GM23338 (cell line): Measurements from ENCODE around the gene FAM13A. TPM values are rescaled to one million over a fixed set of nuclear protein-coding genes. Genes with fewer than 3 reads are reported as not detected.

Source experiments
- ATAC-seq: fragments of 200-7000 bp; cut with Tn5 transposase; 3 replicates; pipeline ENCODE4 v1.9.1; 2020
- DNase-seq: peaks from one replicate; pipeline ENCODE4 v3.0.0-alpha.2; 2015; ENCODE audit warnings: low spot score
- H2AFZ ChIP-seq: fragments of 200-600 bp; sonication (generic); 2 replicates; pipeline ENCODE4 v1.8.0; 2016; ENCODE audit warnings: antibody characterized with exemption, mild to moderate bottlenecking, moderate library complexity
- H3F3A ChIP-seq: fragments of 200-600 bp; sonication (generic); replicated peaks from 2 replicates; pipeline ENCODE4 v1.8.0; 2017; ENCODE audit warnings: antibody characterized with exemption, mixed run types, low read depth
- H3K27ac ChIP-seq: fragments of 200-600 bp; sonication (generic); 2 replicates; pipeline ENCODE4 v1.6.1; 2016; ENCODE audit warnings: low read depth
- H3K27me3 ChIP-seq: fragments of 200-600 bp; sonication (generic); 2 replicates; pipeline ENCODE4 v1.8.0; 2016; ENCODE audit warnings: mild to moderate bottlenecking, mixed run types, moderate library complexity; ENCODE audit not compliant: insufficient read depth
- H3K36me3 ChIP-seq: fragments of 200-600 bp; sonication (generic); 2 replicates; pipeline ENCODE4 v1.8.0; 2016; ENCODE audit warnings: mild to moderate bottlenecking; ENCODE audit not compliant: insufficient read depth
- H3K4me1 ChIP-seq: fragments of 200-600 bp; sonication (generic); 2 replicates; pipeline ENCODE4 v1.8.0; 2016; ENCODE audit warnings: mild to moderate bottlenecking, moderate library complexity; ENCODE audit not compliant: insufficient read depth
- H3K4me2 ChIP-seq: fragments of 200-600 bp; sonication (generic); 2 replicates; pipeline ENCODE4 v1.7.1; 2017; ENCODE audit warnings: mixed run types
- H3K4me3 ChIP-seq: fragments of 200-600 bp; sonication (generic); 2 replicates; pipeline ENCODE4 v1.6.1; 2016; ENCODE audit warnings: mixed run types
- H3K79me2 ChIP-seq: fragments of 200-600 bp; sonication (generic); replicated peaks from 2 replicates; pipeline ENCODE4 v1.8.0; 2017; ENCODE audit warnings: mild to moderate bottlenecking; ENCODE audit not compliant: insufficient read depth
- H3K9me2 ChIP-seq: fragments of 200-600 bp; sonication (generic); 2 replicates; pipeline ENCODE4 v1.8.0; 2017; ENCODE audit not compliant: insufficient read depth
- H4K20me1 ChIP-seq: fragments of 200-600 bp; sonication (generic); replicated peaks from 2 replicates; pipeline ENCODE4 v1.8.0; 2017; ENCODE audit warnings: mild to moderate bottlenecking; ENCODE audit not compliant: insufficient read depth
- H3K27ac Mint-ChIP-seq: 2 replicates; pipeline ENCODE4 v1.8.0; 2020; ENCODE audit warnings: inconsistent platforms, mild to moderate bottlenecking, moderate library complexity, mixed read lengths
- H3K27me3 Mint-ChIP-seq: 3 replicates; pipeline ENCODE4 v1.8.0; 2022; ENCODE audit warnings: low read depth, mild to moderate bottlenecking, moderate library complexity, mixed read lengths, inconsistent platforms; ENCODE audit not compliant: insufficient read depth, poor library complexity
- H3K36me3 Mint-ChIP-seq: 3 replicates; pipeline ENCODE4 v1.8.0; 2021; ENCODE audit warnings: low read depth, mild to moderate bottlenecking, inconsistent platforms, moderate library complexity, mixed read lengths
- H3K4me1 Mint-ChIP-seq: 3 replicates; pipeline ENCODE4 v1.8.0; 2020; ENCODE audit warnings: mild to moderate bottlenecking, inconsistent platforms, mixed read lengths
- H3K4me3 Mint-ChIP-seq: 3 replicates; pipeline ENCODE4 v1.8.0; 2021; ENCODE audit warnings: moderate library complexity, mild to moderate bottlenecking, inconsistent platforms, mixed read lengths
- H3K9me3 Mint-ChIP-seq: 3 replicates; pipeline ENCODE4 v1.8.0; 2020; ENCODE audit warnings: moderate library complexity, mild to moderate bottlenecking, inconsistent platforms, mixed read lengths
- CREB1 ChIP-seq: fragments of 250-450 bp; sonication (Bioruptor Pico); IDR thresholded peaks from 2 replicates; pipeline ENCODE4 v1.5.0; 2020; ENCODE audit warnings: low read depth, mild to moderate bottlenecking, moderate library complexity
- CTCF ChIP-seq, 2 experiments: fragments of 200-600 bp in 1 of 2; sonication (generic) in 1 of 2; conservative IDR thresholded peaks; 2 replicates each; pipeline versions ENCODE4 v1.5.1 to v1.6.1; 2016 to 2017; ENCODE audit warnings: antibody characterized with exemption in 2 of 2, low read depth in 2 of 2, mild to moderate bottlenecking in 2 of 2, moderate library complexity in 1 of 2
- ETS1 ChIP-seq: IDR thresholded peaks from 2 replicates; pipeline ENCODE4 v1.6.1; 2016; ENCODE audit warnings: antibody characterized with exemption
- EZH2 ChIP-seq: fragments of 200-600 bp; sonication (generic); IDR thresholded peaks from one replicate; pipeline ENCODE4 v1.8.0; 2017; ENCODE audit warnings: antibody characterized with exemption, mild to moderate bottlenecking, low read depth; ENCODE audit not compliant: unreplicated experiment
- EZH2phosphoT487 ChIP-seq: fragments of 200-600 bp; sonication (generic); IDR thresholded peaks from one replicate; pipeline ENCODE4 v1.8.1; 2018; ENCODE audit warnings: antibody characterized with exemption; ENCODE audit not compliant: unreplicated experiment
- JUNB ChIP-seq: IDR thresholded peaks from one replicate; pipeline ENCODE4 v1.6.1; 2016; ENCODE audit warnings: antibody characterized with exemption; ENCODE audit not compliant: unreplicated experiment
- NANOG ChIP-seq: IDR thresholded peaks from 2 replicates; pipeline ENCODE4 v1.6.1; 2016; ENCODE audit warnings: antibody characterized with exemption, borderline replicate concordance
- POLR2AphosphoS5 ChIP-seq: IDR thresholded peaks from 2 replicates; pipeline ENCODE4 v1.6.1; 2016; ENCODE audit warnings: antibody characterized with exemption, low read depth
- REST ChIP-seq: IDR thresholded peaks from one replicate; pipeline ENCODE4 v1.6.1; 2018; ENCODE audit warnings: antibody characterized with exemption; ENCODE audit not compliant: unreplicated experiment
- STAT1 ChIP-seq: IDR thresholded peaks from one replicate; pipeline ENCODE4 v1.6.1; 2016; ENCODE audit warnings: antibody characterized with exemption; ENCODE audit not compliant: unreplicated experiment
- ZNF114 ChIP-seq: fragments of 250-450 bp; sonication (Bioruptor Pico); IDR thresholded peaks from 2 replicates; pipeline ENCODE4 v1.5.0; 2020; ENCODE audit warnings: mild to moderate bottlenecking, moderate library complexity
- ZNF331 ChIP-seq: fragments of 250-450 bp; sonication (Bioruptor Pico); IDR thresholded peaks from 2 replicates; pipeline ENCODE4 v1.5.0; 2020; ENCODE audit warnings: low read depth, mild to moderate bottlenecking, moderate library complexity
- ZNF462 ChIP-seq: fragments of 250-450 bp; sonication (Bioruptor Pico); IDR thresholded peaks from 2 replicates; pipeline ENCODE4 v1.5.0; 2020; ENCODE audit warnings: mild to moderate bottlenecking, moderate library complexity
- polyA plus RNA-seq: library from polyadenylated mRNA; unstranded; fragments of >200 nt; fragmentation: Nextera tagmentation; extraction: Ambion mirVana; gene quantifications from 2 replicates; pipeline ENCODE4 v1.2.1, GENCODE V29; 2016
- total RNA-seq: library from RNA; depleted of rRNA; stranded (reverse); fragments of >200 nt; shearing (Covaris generic); gene quantifications from 2 replicates; pipeline ENCODE4 v1.2.3, GENCODE V29; 2014

The FAM13A gene
- total and polyA plus RNA-seq, 2 experiments from 2014 or later = 13.9 to 28.4 TPM

GRCh38 chr4:89078300-89078699 is 21.3 kb upstream of the FAM13A start (continued):
- no peak for TF ChIP-seq EZH2phosphoT487
- no peak for TF ChIP-seq EZH2
- TF ChIP-seq ZNF331 (CRISPR knock-in tag) = no peak
- TF ChIP-seq STAT1 = no peak

DNA sequence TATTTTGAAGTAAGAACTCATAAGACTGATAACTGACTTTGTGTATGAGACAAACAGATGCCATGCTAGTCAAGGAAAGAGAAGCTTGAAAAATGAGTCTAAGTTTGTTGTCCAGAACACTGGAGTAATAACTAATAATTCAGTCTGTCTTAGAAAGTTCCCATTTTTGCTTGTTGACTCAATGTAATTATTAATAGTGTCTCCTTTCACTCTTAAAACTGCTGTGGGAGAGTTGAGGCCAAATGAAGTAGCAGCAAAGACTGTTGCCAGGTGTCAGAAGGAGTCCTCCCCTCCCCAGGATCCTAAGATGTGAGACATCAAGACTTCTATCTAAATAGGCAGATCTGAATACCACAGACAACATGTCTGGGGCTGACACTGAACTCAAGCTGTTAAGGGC is 20.8 kb upstream of the FAM13A start:
- Histone ChIP-seq H3K36me3 (no peaks in the 10 kb centered on the region), H3K9me2 (0 out of 2 replicates have a peak, but pooled peaks cover 7% of the 10 kb centered on the region), H3K4me1 (no peaks in the 10 kb centered on the region), H3K27me3 (no peaks in the 10 kb centered on the region), H3K79me2 (no peaks in the 10 kb centered on the region), H3K27ac (no peak overlapping the region), H2AFZ (no peak overlapping the region), H4K20me1 (no peaks in the 10 kb centered on the region), H3K4me3 (no peak overlapping the region), H3K4me2 (no peak overlapping the region), H3F3A (no peaks in the 10 kb centered on the region)
- DNase-seq (no peak), ATAC-seq (no peak)
- H3K4me1 Mint-ChIP-seq = no peaks in the 10 kb centered on the region; the same call in 2 of the 3 replicates
- no peak overlapping the region for H3K27ac Mint-ChIP-seq
- peaks cover 16% of the 10 kb centered on the region for H3K9me3 Mint-ChIP-seq
- H3K27me3 Mint-ChIP-seq = no peaks in the 10 kb centered on the region
- H3K4me3 Mint-ChIP-seq = no peak overlapping the region
- peaks cover 9% of the 10 kb centered on the region; the same call in 2 of the 3 replicates for H3K36me3 Mint-ChIP-seq
- TF ChIP-seq NANOG (no peak), EZH2phosphoT487 (no peak), STAT1 (no peak), CREB1 (CRISPR knock-in tag) (no peak), CTCF (conservative IDR thresholded peaks at IDR 0.05; ENCODE audit: low read depth in 2 of 2) (no peak), JUNB (no peak), POLR2AphosphoS5 (no peak), EZH2 (no peak), ZNF462 (CRISPR knock-in tag) (no peak), ZNF331 (CRISPR knock-in tag) (no peak), ZNF114 (no peak), REST (no peak), ETS1 (no peak)
